GM12873 (cell line): ENCODE data around the gene PARP12.

ENCODE experiments used
- TF ChIP-seq, protein P1 (sequence below): IDR thresholded peaks from 2 replicates; pipeline ENCODE4 v1.5.1; 2012; ENCODE audit warnings: low read depth, mild to moderate bottlenecking, moderate library complexity, low read length, control low read depth; ENCODE audit not compliant: insufficient read depth; ENCODE audit errors: missing control alignments

Gene PARP12

GRCh38 chr7:140033779-140034363, 28.9 kb downstream of the PARP12 start:
- TF ChIP-seq, protein P1, sequence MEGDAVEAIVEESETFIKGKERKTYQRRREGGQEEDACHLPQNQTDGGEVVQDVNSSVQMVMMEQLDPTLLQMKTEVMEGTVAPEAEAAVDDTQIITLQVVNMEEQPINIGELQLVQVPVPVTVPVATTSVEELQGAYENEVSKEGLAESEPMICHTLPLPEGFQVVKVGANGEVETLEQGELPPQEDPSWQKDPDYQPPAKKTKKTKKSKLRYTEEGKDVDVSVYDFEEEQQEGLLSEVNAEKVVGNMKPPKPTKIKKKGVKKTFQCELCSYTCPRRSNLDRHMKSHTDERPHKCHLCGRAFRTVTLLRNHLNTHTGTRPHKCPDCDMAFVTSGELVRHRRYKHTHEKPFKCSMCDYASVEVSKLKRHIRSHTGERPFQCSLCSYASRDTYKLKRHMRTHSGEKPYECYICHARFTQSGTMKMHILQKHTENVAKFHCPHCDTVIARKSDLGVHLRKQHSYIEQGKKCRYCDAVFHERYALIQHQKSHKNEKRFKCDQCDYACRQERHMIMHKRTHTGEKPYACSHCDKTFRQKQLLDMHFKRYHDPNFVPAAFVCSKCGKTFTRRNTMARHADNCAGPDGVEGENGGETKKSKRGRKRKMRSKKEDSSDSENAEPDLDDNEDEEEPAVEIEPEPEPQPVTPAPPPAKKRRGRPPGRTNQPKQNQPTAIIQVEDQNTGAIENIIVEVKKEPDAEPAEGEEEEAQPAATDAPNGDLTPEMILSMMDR: no peak

GRCh38 chr7:140033036-140033435, 29.7 kb downstream of the PARP12 start:
- TF ChIP-seq, protein P1: no peak

- TF ChIP-seq, protein P1: no peak
These were observed 31.4 kb downstream of the PARP12 start for GRCh38 chr7:140031364-140031763.

DNA sequence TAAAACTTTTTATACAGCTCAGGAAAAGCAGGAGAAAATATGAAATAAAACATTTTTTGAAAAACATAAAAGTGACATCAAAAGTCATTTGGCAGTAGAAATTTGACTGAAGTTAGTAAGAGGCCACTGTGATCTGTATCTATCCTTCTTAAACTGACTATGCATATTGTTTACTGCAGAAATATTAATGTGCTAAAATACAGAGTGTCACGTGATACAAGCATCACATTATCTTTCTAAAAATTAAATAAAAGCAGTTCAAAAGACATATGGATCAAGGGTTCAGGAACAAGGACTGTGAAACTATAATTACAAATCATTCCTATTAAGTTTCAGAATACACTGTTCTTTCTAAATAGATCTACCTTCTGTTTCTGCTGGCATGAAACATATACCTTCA, 33.7 kb downstream of the PARP12 start:
- TF ChIP-seq, protein P1: no peak

DNA sequence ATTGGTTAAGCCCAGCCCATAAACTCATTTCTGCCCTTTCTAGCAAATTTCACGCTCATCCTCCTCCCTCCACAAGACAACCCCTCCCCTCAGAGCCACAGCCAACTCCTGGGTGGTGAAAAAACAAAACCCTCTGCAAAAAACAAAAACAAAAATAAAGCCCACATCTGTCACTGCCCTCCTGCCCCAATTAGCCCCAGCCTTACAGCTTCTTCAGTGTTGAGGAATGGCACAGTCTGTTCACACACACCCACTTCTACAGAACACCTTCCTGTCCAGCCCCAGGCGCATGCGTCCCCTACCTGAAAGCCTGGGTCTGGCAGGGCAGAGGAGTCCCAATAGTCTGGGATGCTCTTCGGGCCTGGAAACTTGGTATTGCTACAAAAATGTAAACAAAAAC, 34.4 kb downstream of the PARP12 start:
- TF ChIP-seq, protein P1: no peak

DNA sequence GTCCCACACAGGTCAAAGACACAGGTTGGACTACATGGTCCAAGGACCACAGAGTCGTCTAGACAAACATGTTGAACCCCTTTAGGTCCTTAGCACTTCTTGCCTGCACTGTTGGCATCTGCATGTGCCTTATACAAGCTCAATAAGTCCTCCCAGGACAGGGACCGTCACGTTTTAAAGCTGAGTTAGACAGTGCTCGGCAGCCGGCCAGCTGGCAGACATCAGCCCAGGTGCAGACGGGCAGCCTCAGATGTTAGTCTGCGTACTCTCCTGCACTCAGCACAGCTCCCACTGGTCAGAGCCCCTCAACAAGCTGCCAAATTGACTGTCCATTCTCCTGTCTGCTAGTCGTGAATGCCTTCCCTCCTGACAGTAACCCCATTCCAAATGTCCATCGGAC, 34.9 kb downstream of the PARP12 start:
- TF ChIP-seq, protein P1: no peak

DNA sequence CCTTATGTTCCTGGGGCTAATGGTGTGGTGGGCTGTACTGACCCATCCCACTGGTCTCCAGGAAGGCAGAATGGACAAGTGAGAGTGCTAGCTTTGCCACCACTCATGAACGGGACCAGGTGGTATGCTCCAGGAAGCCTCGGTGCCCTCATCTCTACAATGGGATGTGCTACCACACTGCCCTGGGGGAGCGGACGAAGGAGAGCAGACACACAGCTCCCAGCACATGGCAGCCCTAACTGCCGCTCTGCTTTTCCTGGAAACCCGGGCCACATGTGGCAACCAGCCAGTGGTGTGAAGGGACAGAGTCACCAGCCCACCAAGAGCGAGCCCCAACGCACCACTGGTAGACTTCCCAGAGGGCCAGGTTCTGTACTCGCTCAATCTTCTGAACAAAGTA, 35.8 kb downstream of the PARP12 start:
- TF ChIP-seq, protein P1: no peak
